Testis (tissue), 3 donors: Measurements from ENCODE around the gene RAB13. TPM values are rescaled to one million over a fixed set of nuclear protein-coding genes. Genes with fewer than 3 reads are reported as not detected.

ENCODE experiments used
- DNase-seq: peaks from one replicate; pipeline ENCODE4 v3.0.0-alpha.2; 2019
- H3K27ac ChIP-seq, 2 donors: fragments of 200-600 bp; sonication (generic); one replicate each; pipeline ENCODE4 v1.5.1; 2019
- H3K27me3 ChIP-seq: fragments of 200-600 bp; sonication (generic); one replicate; pipeline ENCODE4 v1.5.1; 2019
- H3K36me3 ChIP-seq: fragments of 200-600 bp; sonication (generic); one replicate; pipeline ENCODE4 v1.5.1; 2017; ENCODE audit warnings: low read depth; ENCODE audit errors: missing control alignments
- H3K4me1 ChIP-seq: fragments of 200-600 bp; sonication (generic); one replicate; pipeline ENCODE4 v1.5.1; 2019
- H3K4me3 ChIP-seq, 2 donors: fragments of 200-600 bp; sonication (generic); one replicate each; pipeline ENCODE4 v1.5.1; 2017 to 2019
- H3K9me3 ChIP-seq: fragments of 200-600 bp; sonication (generic); one replicate; pipeline ENCODE4 v1.5.1; 2017
- POLR2A ChIP-seq: fragments of 450-650 bp; IDR thresholded peaks from one replicate; pipeline ENCODE4 v1.6.1; 2017; ENCODE audit warnings: antibody characterized with exemption, mild to moderate bottlenecking, moderate library complexity
- WGBS, 2 donors: methylation state at CpG; one replicate each; pipeline ENCODE4 v1.1.5; 2018; 5-methylcytosine and 5-hydroxymethylcytosine counted together
- intact Hi-C: fragments of 100-400 bp; cut with DNase I; formaldehyde crosslinking; loops from one replicate; pipeline ENCODE4 v1.15.1; 2023; ENCODE audit warnings: low total_unique reads
- microRNA-seq, 2 donors: library from miRNA; unstranded; fragments of <30 nt; microRNA quantifications; one replicate each; pipeline ENCODE4, GENCODE V29; 2016; ENCODE audit warnings: borderline number of aligned reads in 2 of 2, borderline replicate concordance in 1 of 2
- polyA plus RNA-seq: library from polyadenylated mRNA; stranded (reverse); fragments of 350-450 nt; fragmentation: Illumina TruSeq; extraction: RNeasy Lipid Tissue Mini Kit (QIAGEN cat#74804); gene quantifications from one replicate; pipeline ENCODE4 v1.2.3, GENCODE V29; 2014; ENCODE audit warnings: low read depth, low replicate concordance; ENCODE audit not compliant: insufficient read depth
- small RNA-seq, 2 donors: library from RNA; depleted of rRNA; stranded (forward); fragments of <200 nt; gene quantifications; one replicate each; pipeline ENCODE3, GENCODE V24; 2016
- total RNA-seq, 2 donors: library from RNA; depleted of rRNA; stranded (reverse); fragments of >200 nt; gene quantifications; one replicate each; pipeline ENCODE4 v1.2.3, GENCODE V29; 2016
- TF ChIP-seq, protein P1 (sequence below), 3 experiments: fragments of 450-650 bp in 2 of 3; fragments of 200-600 bp in 1 of 3; sonication (generic) in 1 of 3; IDR thresholded peaks; one replicate each; pipeline ENCODE4 v1.5.1; 2016 to 2019; ENCODE audit warnings: antibody characterized with exemption in 3 of 3, mild to moderate bottlenecking in 2 of 3, moderate library complexity in 1 of 3

RAB13 gene
- total and polyA plus RNA-seq, 3 donors from 2014 or later, result 37.6 to 82.8 (median 45.2) TPM

GRCh38 chr1:153932156-153933131, 53.7 kb downstream of the RAB13 start:
- Histone ChIP-seq H3K4me1 (no peaks in the 10 kb centered on the region), H3K27me3 (no peaks in the 10 kb centered on the region), H3K27ac (no peak overlapping the region), H3K9me3 (no peaks in the 10 kb centered on the region), H3K36me3 (no peaks in the 10 kb centered on the region), H3K4me3 (no peak overlapping the region)
- no peak for DNase-seq
- intact Hi-C loops, result no loop called here
- WGBS, 2 donors, result 91 to 93% methylated on average over 4 to 18 of the region's 18 CpGs
- TF ChIP-seq POLR2A, result no peak
- TF ChIP-seq, protein P1, sequence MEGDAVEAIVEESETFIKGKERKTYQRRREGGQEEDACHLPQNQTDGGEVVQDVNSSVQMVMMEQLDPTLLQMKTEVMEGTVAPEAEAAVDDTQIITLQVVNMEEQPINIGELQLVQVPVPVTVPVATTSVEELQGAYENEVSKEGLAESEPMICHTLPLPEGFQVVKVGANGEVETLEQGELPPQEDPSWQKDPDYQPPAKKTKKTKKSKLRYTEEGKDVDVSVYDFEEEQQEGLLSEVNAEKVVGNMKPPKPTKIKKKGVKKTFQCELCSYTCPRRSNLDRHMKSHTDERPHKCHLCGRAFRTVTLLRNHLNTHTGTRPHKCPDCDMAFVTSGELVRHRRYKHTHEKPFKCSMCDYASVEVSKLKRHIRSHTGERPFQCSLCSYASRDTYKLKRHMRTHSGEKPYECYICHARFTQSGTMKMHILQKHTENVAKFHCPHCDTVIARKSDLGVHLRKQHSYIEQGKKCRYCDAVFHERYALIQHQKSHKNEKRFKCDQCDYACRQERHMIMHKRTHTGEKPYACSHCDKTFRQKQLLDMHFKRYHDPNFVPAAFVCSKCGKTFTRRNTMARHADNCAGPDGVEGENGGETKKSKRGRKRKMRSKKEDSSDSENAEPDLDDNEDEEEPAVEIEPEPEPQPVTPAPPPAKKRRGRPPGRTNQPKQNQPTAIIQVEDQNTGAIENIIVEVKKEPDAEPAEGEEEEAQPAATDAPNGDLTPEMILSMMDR (IDR thresholded peaks at IDR 0.05), result no peak

Small RNAs within 50 kb of the gene (microRNA-seq; reads per million reads assigned to microRNA genes)
- gene MIR6737, result 0.70 to 2.1 reads per million in 2 donors

Small RNAs within 50 kb of the gene (small RNA-seq; reads per million reads assigned to genes)
- gene MIR6737, result 0 reads per million in 2 donors

Other genes starting within 250 kb of the RAB13 start
- 10 to 100 TPM; 38.5 to 54.9 TPM for gene SLC27A3, start 210.9 kb downstream of the RAB13 start, total RNA-seq
- 83.3 TPM for gene SLC27A3, start 210.9 kb downstream of the RAB13 start, polyA plus RNA-seq
- 10 to 100 TPM; 32.1 to 37.4 TPM for gene GATAD2B, start 63.4 kb downstream of the RAB13 start, total RNA-seq
- gene GATAD2B, start 63.4 kb downstream of the RAB13 start, polyA plus RNA-seq, result 26.5 TPM
- 10 to 100 TPM; 54.5 to 59.0 TPM for gene DENND4B, start 39.6 kb downstream of the RAB13 start, total RNA-seq
- gene DENND4B, start 39.6 kb downstream of the RAB13 start, polyA plus RNA-seq, result 25.4 TPM
- gene CRTC2, start 27.7 kb downstream of the RAB13 start, total RNA-seq, result 10 to 100 TPM; 32.0 to 49.7 TPM
- gene CRTC2, start 27.7 kb downstream of the RAB13 start, polyA plus RNA-seq, result 49.1 TPM
- gene SLC39A1, start 22.8 kb downstream of the RAB13 start, total RNA-seq, result 10 to 100 TPM; 46.5 to 62.5 TPM
- 54.5 TPM for gene SLC39A1, start 22.8 kb downstream of the RAB13 start, polyA plus RNA-seq
- 10 to 100 TPM; 22.2 to 24.6 TPM for gene CREB3L4, start 18.4 kb downstream of the RAB13 start, total RNA-seq
- gene CREB3L4, start 18.4 kb downstream of the RAB13 start, polyA plus RNA-seq, result 15.6 TPM
- gene JTB, start 8.7 kb downstream of the RAB13 start, total RNA-seq, result 100 to 1,000 TPM; 159 to 212 TPM
- gene JTB, start 8.7 kb downstream of the RAB13 start, polyA plus RNA-seq, result 78.6 TPM
- 1,000 to 10,000 TPM in 1 of 2 donors, 100 to 1,000 TPM in 1; 779 to 1,544 TPM for gene RPS27, start 4.4 kb upstream of the RAB13 start, total RNA-seq
- gene RPS27, start 4.4 kb upstream of the RAB13 start, polyA plus RNA-seq, result 3,589 TPM
- gene NUP210L, start 168.7 kb upstream of the RAB13 start, total RNA-seq, result 10 to 100 TPM; 23.0 to 24.4 TPM
- 77.2 TPM for gene NUP210L, start 168.7 kb upstream of the RAB13 start, polyA plus RNA-seq
- gene TPM3, start 205.8 kb upstream of the RAB13 start, total RNA-seq, result 100 to 1,000 TPM; 290 to 356 TPM
- gene TPM3, start 205.8 kb upstream of the RAB13 start, polyA plus RNA-seq, result 266 TPM
- gene CFAP141, start 220.0 kb upstream of the RAB13 start, total RNA-seq, result 1 to 10 TPM; 4.0 to 8.4 TPM
- 38.3 TPM for gene CFAP141, start 220.0 kb upstream of the RAB13 start, polyA plus RNA-seq
- 100 to 1,000 TPM; 159 to 166 TPM for gene UBAP2L, start 234.6 kb upstream of the RAB13 start, total RNA-seq
- gene UBAP2L, start 234.6 kb upstream of the RAB13 start, polyA plus RNA-seq, result 174 TPM